Right lobe of liver (tissue), 6 donors: ENCODE data around the gene SSTR5. TPM values are rescaled to one million over a fixed set of nuclear protein-coding genes. Genes with fewer than 3 reads are reported as not detected.

ENCODE experiments used
- ATAC-seq, 4 donors: fragments of 200-7000 bp; cut with Tn5 transposase; one replicate each; pipeline ENCODE4 v1.9.1; 2020; ENCODE audit warnings: mild to moderate bottlenecking in 4 of 4, moderate library complexity in 4 of 4
- DNase-seq, 3 donors: peaks; one replicate each; pipeline ENCODE4 v3.0.0-alpha.2; 2020
- H3K27ac ChIP-seq, 3 donors: fragments of 200-600 bp; one replicate each; pipeline ENCODE4 v1.8.0; 2022
- H3K27me3 ChIP-seq, 2 donors: fragments of 200-600 bp; one replicate each; pipeline ENCODE4 v1.8.0; 2022
- H3K36me3 ChIP-seq, 4 donors: fragments of 200-600 bp; sonication (generic) in 1 of 4; one replicate each; pipeline versions ENCODE4 v1.5.1 to v1.8.0; 2017 to 2022; ENCODE audit warnings: control low read depth in 1 of 4
- H3K4me1 ChIP-seq, 4 donors: fragments of 200-600 bp; sonication (generic) in 1 of 4; one replicate each; pipeline versions ENCODE4 v1.5.1 to v1.8.0; 2017 to 2022; ENCODE audit warnings: control low read depth in 1 of 4
- H3K4me3 ChIP-seq, 3 donors: fragments of 200-600 bp; one replicate each; pipeline ENCODE4 v1.8.0; 2022
- H3K9me3 ChIP-seq, 4 donors: fragments of 200-600 bp; sonication (generic) in 1 of 4; one replicate each; pipeline versions ENCODE4 v1.5.1 to v1.8.0; 2017 to 2022; ENCODE audit warnings: control low read depth in 1 of 4
- CTCF ChIP-seq, 4 donors: fragments of 200-600 bp in 3 of 4; fragments of 450-650 bp in 1 of 4; IDR thresholded peaks; one replicate each; pipeline versions ENCODE4 v1.5.1 to v1.8.0; 2016 to 2022; ENCODE audit warnings: antibody characterized with exemption in 4 of 4, mild to moderate bottlenecking in 2 of 4
- POLR2A ChIP-seq: fragments of 450-650 bp; IDR thresholded peaks from one replicate; pipeline ENCODE4 v1.6.1; 2017; ENCODE audit warnings: antibody characterized with exemption, mild to moderate bottlenecking
- WGBS: methylation state at CpG from one replicate; pipeline ENCODE4 v1.1.6; 2018; ENCODE audit warnings: low coverage, low lambda C conversion rate; ENCODE audit not compliant: insufficient coverage; ENCODE audit errors: missing lambda C conversion rate; 5-methylcytosine and 5-hydroxymethylcytosine counted together
- intact Hi-C, 2 donors: fragments of 100-400 bp; cut with DNase I; formaldehyde crosslinking; loops; one replicate each; pipeline versions ENCODE4 v1.11.2 to v1.14.1; 2022
- total RNA-seq, 6 experiments: library from RNA; depleted of rRNA in 2 of 6; stranded (reverse); fragments of >200 nt in 2 of 6; fragmentation: NEBNext Ultra II Directional in 3 of 6; extraction: Animal tissue kit (Norgen Biotek cat#: 25700) in 3 of 6; gene quantifications; one replicate each; pipeline versions ENCODE4 v1.1.0 to v1.2.4, GENCODE V29; 2016 to 2023
- donor health status: DM: no; HTN: yes; CAD: no.
- donor health status: DM: no; HTN: no; CAD: no.
- donor health status: DM: no; HTN: no; CAD: no.
- donor health status: DM: no; HTN: yes; CAD: no.
- donor health status: DM: no; HTN: yes; CAD: no.

Gene SSTR5
- total RNA-seq, 6 experiments from 2014 or later, result not detected

GRCh38 chr16:1102333-1102700 is 29.8 kb downstream of the SSTR5 start:
- H3K4me3 ChIP-seq, result no peak overlapping the region
- intact Hi-C loops, result no loop called here
- ATAC-seq (no peak), DNase-seq (no peak)
- TF ChIP-seq POLR2A (no peak), CTCF (IDR thresholded peaks at IDR 0.05) (no peak)
- peaks cover 6 to 10% of the 10 kb centered on the region in 2 donors for H3K27me3 ChIP-seq
- WGBS, result 32% methylated on average over 7 of the region's 26 CpGs
- peaks cover 0 to 3% (median 0%) of the 10 kb centered on the region in 4 donors for H3K4me1 ChIP-seq
- no peaks in the 10 kb centered on the region for H3K9me3 ChIP-seq
- H3K36me3 ChIP-seq, result no peaks in the 10 kb centered on the region
- H3K27ac ChIP-seq, result no peak overlapping the region

GRCh38 chr16:1102921-1103635 is 30.5 kb downstream of the SSTR5 start:
- H3K27ac ChIP-seq, result no peak overlapping the region
- peak; percentile 54 to 78 (median 63) for ATAC-seq
- peaks cover 6 to 10% of the 10 kb centered on the region in 2 donors for H3K27me3 ChIP-seq
- no peaks in the 10 kb centered on the region for H3K36me3 ChIP-seq
- peak; percentile 51 to 66 (median 61) for TF ChIP-seq CTCF (IDR thresholded peaks at IDR 0.05)
- TF ChIP-seq POLR2A, result no peak
- WGBS, result 2% methylated on average over 22 of the region's 61 CpGs
- intact Hi-C loops, result no loop called here
- no peak overlapping the region for H3K4me3 ChIP-seq
- peaks cover 0 to 3% (median 0%) of the 10 kb centered on the region in 4 donors for H3K4me1 ChIP-seq
- DNase-seq, result peak; percentile 54 to 74 (median 61)
- no peaks in the 10 kb centered on the region for H3K9me3 ChIP-seq

GRCh38 chr16:1103636-1103980 is 31.1 kb downstream of the SSTR5 start:
- H3K36me3 ChIP-seq, result no peaks in the 10 kb centered on the region
- no peak overlapping the region for H3K27ac ChIP-seq
- intact Hi-C loops, result no loop called here
- H3K27me3 ChIP-seq, result peaks cover 6 to 10% of the 10 kb centered on the region in 2 donors
- no CpG with 5 or more reads among the region's 11 CpGs for WGBS
- DNase-seq, result no peak
- H3K9me3 ChIP-seq, result no peaks in the 10 kb centered on the region
- no peak overlapping the region for H3K4me3 ChIP-seq
- ATAC-seq, result no peak
- H3K4me1 ChIP-seq, result peaks cover 0 to 3% (median under 1%) of the 10 kb centered on the region in 4 donors
- no peak for TF ChIP-seq POLR2A

GRCh38 chr16:1105888-1106620 is 33.5 kb downstream of the SSTR5 start:
- Histone ChIP-seq H3K9me3 (no peaks in the 10 kb centered on the region), H3K36me3 (no peaks in the 10 kb centered on the region), H3K4me1 (peaks cover 0 to 3% (median 2%) of the 10 kb centered on the region in 4 donors), H3K27ac (no peak overlapping the region), H3K4me3 (no peak overlapping the region), H3K27me3 (peaks cover 6 to 10% of the 10 kb centered on the region in 2 donors)
- peak; percentile 73 to 76 (median 75) for DNase-seq
- intact Hi-C loops, result no loop called here
- 47% methylated on average over 3 of the region's 26 CpGs for WGBS
- TF ChIP-seq CTCF (IDR thresholded peaks at IDR 0.05) (peak; percentile 78 to 91 (median 88)), POLR2A (no peak)
- ATAC-seq, result peak; percentile 79 to 87 (median 84)

GRCh38 chr16:1106659-1107058 is 34.1 kb downstream of the SSTR5 start:
- H3K27me3 ChIP-seq, result peaks cover 6 to 10% of the 10 kb centered on the region in 2 donors
- 40% methylated on average over 4 of the region's 16 CpGs for WGBS
- intact Hi-C loops, result no loop called here
- DNase-seq (no peak), ATAC-seq (no peak)
- no peak overlapping the region for H3K4me3 ChIP-seq
- H3K36me3 ChIP-seq, result no peaks in the 10 kb centered on the region
- peaks cover 0 to 3% (median 2%) of the 10 kb centered on the region in 4 donors for H3K4me1 ChIP-seq
- H3K9me3 ChIP-seq, result no peaks in the 10 kb centered on the region
- TF ChIP-seq POLR2A (no peak), CTCF (IDR thresholded peaks at IDR 0.05) (no peak)
- no peak overlapping the region for H3K27ac ChIP-seq
